OCI-LY7 (cell line): ENCODE results near the gene PACC1. TPM values are rescaled to one million over a fixed set of nuclear protein-coding genes. Genes with fewer than 3 reads are reported as not detected.

Experiments
- BruUV-seq: library from RNA; stranded (reverse); fragments of 400-500 nt; replicated peaks from 2 replicates; lab custom pipeline; 2021; lab: Mats Ljungman, UMichigan
- CTCF ChIA-PET: fragments of 300-600 bp; sonication (Branson Sonifier 250); formaldehyde crosslinking; loops from one replicate; lab custom pipeline; 2022; ENCODE audit warnings: antibody characterized with exemption; ENCODE audit not compliant: unreplicated experiment; lab: Charles Lee
- POLR2A ChIA-PET: fragments of 300-600 bp; sonication (Branson Sonifier 250); formaldehyde crosslinking; loops from one replicate; lab custom pipeline; 2022; ENCODE audit warnings: antibody characterized with exemption; lab: Charles Lee
- DNase-seq: peaks from one replicate; pipeline ENCODE4 v3.0.0-alpha.2; 2015; ENCODE audit warnings: low spot score
- H2AFZ ChIP-seq: fragments of 200-600 bp; sonication (generic), shearing (Covaris generic); 2 replicates; pipeline ENCODE4 v1.6.1; 2014; ENCODE audit warnings: mild to moderate bottlenecking, antibody characterized with exemption, low read length, moderate library complexity
- H3K27ac ChIP-seq: fragments of 200-600 bp; sonication (generic); 2 replicates; pipeline ENCODE4 v1.5.1; 2014; ENCODE audit warnings: mixed run types, low read depth, mild to moderate bottlenecking, moderate library complexity, low read length, inconsistent platforms; ENCODE audit not compliant: poor library complexity, severe bottlenecking
- H3K36me3 ChIP-seq: fragments of 200-600 bp; sonication (generic); 2 replicates; pipeline ENCODE4 v1.6.1; 2014; ENCODE audit warnings: mild to moderate bottlenecking, antibody characterized with exemption, low read length, moderate library complexity, mixed read lengths; ENCODE audit not compliant: insufficient read depth
- H3K4me1 ChIP-seq: fragments of 200-600 bp; sonication (generic); 2 replicates; pipeline ENCODE4 v1.5.1; 2014; ENCODE audit warnings: mild to moderate bottlenecking, low read length; ENCODE audit not compliant: insufficient read depth, poor library complexity, severe bottlenecking
- H3K4me2 ChIP-seq: fragments of 200-600 bp; sonication (generic); 2 replicates; pipeline ENCODE4 v1.6.1; 2014; ENCODE audit warnings: mild to moderate bottlenecking, low read length
- H3K4me3 ChIP-seq: fragments of 200-600 bp; sonication (generic); 2 replicates; pipeline ENCODE4 v1.5.1; 2014; ENCODE audit warnings: mild to moderate bottlenecking, low read depth, low read length; ENCODE audit not compliant: poor library complexity, severe bottlenecking
- H3K79me2 ChIP-seq: fragments of 200-600 bp; sonication (generic); 2 replicates; pipeline ENCODE4 v1.6.1; 2016; ENCODE audit warnings: low read depth, mild to moderate bottlenecking, low read length, moderate library complexity, mixed read lengths; ENCODE audit not compliant: insufficient read depth
- H3K9me2 ChIP-seq: fragments of 200-600 bp; sonication (generic); 2 replicates; pipeline ENCODE4 v1.6.1; 2016; ENCODE audit warnings: mild to moderate bottlenecking, low read length, mixed read lengths; ENCODE audit not compliant: insufficient read depth
- H3K9me3 ChIP-seq: fragments of 200-600 bp; sonication (generic); 2 replicates; pipeline ENCODE4 v1.6.1; 2014; ENCODE audit warnings: mild to moderate bottlenecking, mixed run types, low read length, mixed read lengths
- H4K20me1 ChIP-seq: fragments of 200-600 bp; sonication (generic); 2 replicates; pipeline ENCODE4 v1.6.1; 2014; ENCODE audit warnings: mild to moderate bottlenecking, antibody characterized with exemption, low read length, moderate library complexity, mixed read lengths; ENCODE audit not compliant: insufficient read depth
- CTCF ChIP-seq: fragments of 200-600 bp; sonication (generic); conservative IDR thresholded peaks from 2 replicates; pipeline ENCODE4 v1.5.1; 2014; ENCODE audit warnings: mild to moderate bottlenecking, antibody characterized with exemption, low read length, moderate library complexity, mixed read lengths
- EZH2phosphoT487 ChIP-seq: fragments of 200-600 bp; sonication (generic); IDR thresholded peaks from 2 replicates; pipeline ENCODE4 v1.6.1; 2018; ENCODE audit warnings: low read depth, borderline replicate concordance, mild to moderate bottlenecking, mixed run types, antibody characterized with exemption, low read length, moderate library complexity, mixed read lengths
- intact Hi-C: fragments of 100-400 bp; cut with micrococcal nuclease; formaldehyde crosslinking; loops from one replicate; pipeline ENCODE4 v1.10.0; 2022; ENCODE audit not compliant: unreplicated experiment
- total RNA-seq, 2 experiments: library from RNA; depleted of rRNA in 1 of 2; stranded (reverse); fragments of >200 nt in 1 of 2; shearing (Covaris generic) in 1 of 2; gene quantifications; 2 replicates each; pipeline ENCODE4 v1.2.3, GENCODE V29; 2014 to 2022

PACC1 gene
- total RNA-seq, 2 experiments from 2014 or later = 17.3 to 30.8 TPM

DNA sequence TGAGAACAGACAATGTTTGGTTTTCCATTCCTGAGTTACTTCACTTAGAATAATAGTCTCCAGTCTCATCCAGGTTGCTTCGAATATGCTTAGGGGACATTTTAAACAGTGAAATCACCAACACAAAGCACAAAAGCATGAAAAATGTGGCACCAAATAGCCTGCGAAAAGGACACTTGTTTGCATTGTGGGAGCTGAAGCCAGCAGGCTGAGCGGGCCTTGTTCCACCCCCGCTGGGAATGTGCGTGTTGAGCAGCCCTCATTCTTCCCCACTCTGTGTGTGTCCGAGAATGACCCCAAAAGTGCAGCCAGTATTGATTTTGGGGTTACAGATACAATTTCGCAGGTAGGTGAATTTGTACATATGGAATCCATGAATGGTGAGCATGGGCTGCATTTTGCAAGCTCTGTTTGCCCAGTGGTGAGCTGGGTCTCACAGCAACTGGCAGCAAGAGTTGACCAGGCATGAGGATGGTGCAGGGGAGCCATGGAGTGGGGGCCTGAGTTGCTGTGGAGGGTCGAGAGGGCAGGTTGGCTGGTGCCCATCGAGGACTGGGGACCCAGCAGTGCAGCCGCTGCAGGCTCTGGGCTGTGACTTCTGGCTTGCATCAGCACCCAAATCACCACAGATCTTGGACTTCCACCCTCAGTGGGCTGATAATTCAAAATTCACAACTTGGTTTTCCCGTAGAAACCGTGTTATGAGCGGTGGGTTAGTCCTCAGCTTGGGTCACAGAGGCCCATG is 47.4 kb upstream of the PACC1 start:
- ChIA-PET POLR2A (interaction anchor here (0.6 kb wide), 2 partner anchors 66 to 360 kb away, joined by 3 to 5 read pairs; no protein-coding TSS in a partner anchor), CTCF (interaction anchor here (0.9 kb wide), 1 partner anchor 14 kb away, joined by 3 read pairs; no protein-coding TSS in a partner anchor)
- H3K9me2 ChIP-seq = no peaks in the 10 kb centered on the region
- no peak for DNase-seq
- H3K9me3 ChIP-seq = no peaks in the 10 kb centered on the region
- intact Hi-C loops = no loop called here
- BruUV-seq = no TSS peak
- TF ChIP-seq EZH2phosphoT487 (no peak), CTCF (no peak)
- H3K36me3 ChIP-seq = no peaks in the 10 kb centered on the region
- no peak overlapping the region for H3K4me3 ChIP-seq
- no peak overlapping the region for H3K27ac ChIP-seq
- no peak overlapping the region for H3K4me2 ChIP-seq
- no peak overlapping the region for H2AFZ ChIP-seq
- H4K20me1 ChIP-seq = no peaks in the 10 kb centered on the region
- H3K79me2 ChIP-seq = no peaks in the 10 kb centered on the region
- H3K4me1 ChIP-seq = peaks cover 4% of the 10 kb centered on the region

DNA sequence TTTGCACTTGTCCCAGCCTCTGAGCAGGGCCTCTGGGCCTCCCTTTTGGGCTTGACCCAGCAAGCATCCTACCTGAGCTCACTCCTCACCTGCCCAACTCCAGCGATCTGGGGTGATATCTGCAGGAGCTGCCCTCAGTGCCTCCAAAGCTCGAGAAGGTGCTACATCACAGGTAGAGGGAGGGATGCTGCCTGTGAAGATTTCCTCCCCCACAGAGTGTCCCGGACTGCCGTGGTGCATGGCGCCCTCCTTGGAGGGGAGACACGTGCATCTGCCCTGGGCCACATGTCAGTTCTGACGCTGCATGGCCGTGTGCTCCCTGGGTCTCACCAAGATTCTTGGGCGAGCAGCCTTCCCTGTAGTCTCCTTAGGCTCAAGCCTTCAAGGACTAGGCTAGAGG is 45.7 kb upstream of the PACC1 start:
- ChIA-PET POLR2A (no interaction called here), CTCF (no interaction called here)
- Histone ChIP-seq H4K20me1 (no peaks in the 10 kb centered on the region), H3K79me2 (no peaks in the 10 kb centered on the region), H3K4me3 (no peak overlapping the region), H2AFZ (no peak overlapping the region), H3K4me1 (peaks cover 4% of the 10 kb centered on the region), H3K4me2 (no peak overlapping the region), H3K27ac (no peak overlapping the region), H3K9me3 (no peaks in the 10 kb centered on the region), H3K9me2 (no peaks in the 10 kb centered on the region), H3K36me3 (no peaks in the 10 kb centered on the region)
- intact Hi-C loops = no loop called here
- BruUV-seq = no TSS peak
- DNase-seq = no peak
- TF ChIP-seq EZH2phosphoT487 = no peak
- TF ChIP-seq CTCF = no peak

DNA sequence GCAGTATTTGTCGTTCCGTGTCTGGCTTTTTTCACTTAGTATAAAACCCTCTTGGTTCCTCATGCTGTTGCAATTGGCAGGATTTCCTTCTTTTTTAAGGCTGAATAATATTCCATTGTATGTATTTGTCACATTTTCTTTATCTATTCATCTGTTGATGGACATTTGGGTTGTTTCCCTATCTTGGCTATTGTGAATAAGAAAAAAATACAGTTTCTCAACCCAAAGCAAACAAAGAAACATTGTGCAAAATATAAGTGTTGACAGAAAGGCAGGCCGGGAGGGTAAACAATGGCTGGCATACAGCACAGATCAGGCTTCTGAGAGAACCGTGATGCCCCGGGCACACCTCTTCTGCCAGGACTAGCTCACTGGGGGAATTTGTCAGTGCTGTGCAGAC is 45.0 kb upstream of the PACC1 start:
- no peak for DNase-seq
- no peak overlapping the region for H3K4me2 ChIP-seq
- peaks cover 4% of the 10 kb centered on the region for H3K4me1 ChIP-seq
- no peaks in the 10 kb centered on the region for H3K9me2 ChIP-seq
- BruUV-seq = no TSS peak
- no peaks in the 10 kb centered on the region for H3K79me2 ChIP-seq
- H3K27ac ChIP-seq = no peak overlapping the region
- no peak overlapping the region for H2AFZ ChIP-seq
- intact Hi-C loops = loop anchor here (5.0 to 10.0 kb wide), 4 partner anchors 175 to 447 kb away; partner anchors contain the start of gene PPP2R5A
- H3K9me3 ChIP-seq = no peaks in the 10 kb centered on the region
- H3K4me3 ChIP-seq = no peak overlapping the region
- H3K36me3 ChIP-seq = no peaks in the 10 kb centered on the region
- ChIA-PET CTCF (no interaction called here), POLR2A (no interaction called here)
- no peak for TF ChIP-seq EZH2phosphoT487
- no peak for TF ChIP-seq CTCF
- no peaks in the 10 kb centered on the region for H4K20me1 ChIP-seq
